Measurements from ENCODE around the gene PAXX.
"Not testable (repeated sequence)": the region's sequence is repeated elsewhere in the genome, so short reads cannot be mapped to it uniquely, and the experiment has no call there.

The PAXX gene

GRCh38 chr9:136983167-136983566, 9.1 kb upstream of the PAXX start:
- no peak for DNase-seq

DNA sequence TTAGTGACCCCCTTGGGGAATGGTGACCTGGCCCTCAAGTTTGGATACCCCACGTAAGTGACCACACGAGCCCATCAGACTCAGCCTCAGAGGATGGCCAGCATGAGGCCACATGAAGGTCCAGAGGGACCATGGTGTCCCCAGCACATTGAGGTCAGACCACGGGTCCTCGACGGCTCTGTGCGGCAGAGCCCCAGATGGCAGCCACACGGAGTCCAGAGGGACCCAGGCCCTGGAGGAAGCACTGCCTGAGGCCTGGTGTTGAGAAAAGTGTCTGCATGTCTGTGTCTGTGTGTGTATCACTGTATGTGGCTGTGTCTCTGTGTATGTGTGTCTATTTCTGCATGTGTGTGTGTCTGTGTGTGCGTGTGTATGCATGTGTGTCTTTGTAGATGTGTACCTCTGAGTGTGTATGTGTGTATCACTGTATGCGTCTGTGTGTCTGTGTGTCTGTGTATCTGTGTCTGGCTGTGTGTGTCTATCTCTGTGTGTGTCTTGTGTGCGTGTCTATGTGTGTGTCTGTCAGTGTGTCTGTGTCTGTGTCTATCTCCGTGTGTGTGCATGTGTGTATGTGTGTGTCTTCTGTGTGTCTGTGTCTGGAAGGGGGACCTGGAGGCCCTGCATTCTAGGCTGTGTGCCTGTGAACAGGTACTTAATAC, 8.4 kb upstream of the PAXX start:
- no peak for DNase-seq

DNA sequence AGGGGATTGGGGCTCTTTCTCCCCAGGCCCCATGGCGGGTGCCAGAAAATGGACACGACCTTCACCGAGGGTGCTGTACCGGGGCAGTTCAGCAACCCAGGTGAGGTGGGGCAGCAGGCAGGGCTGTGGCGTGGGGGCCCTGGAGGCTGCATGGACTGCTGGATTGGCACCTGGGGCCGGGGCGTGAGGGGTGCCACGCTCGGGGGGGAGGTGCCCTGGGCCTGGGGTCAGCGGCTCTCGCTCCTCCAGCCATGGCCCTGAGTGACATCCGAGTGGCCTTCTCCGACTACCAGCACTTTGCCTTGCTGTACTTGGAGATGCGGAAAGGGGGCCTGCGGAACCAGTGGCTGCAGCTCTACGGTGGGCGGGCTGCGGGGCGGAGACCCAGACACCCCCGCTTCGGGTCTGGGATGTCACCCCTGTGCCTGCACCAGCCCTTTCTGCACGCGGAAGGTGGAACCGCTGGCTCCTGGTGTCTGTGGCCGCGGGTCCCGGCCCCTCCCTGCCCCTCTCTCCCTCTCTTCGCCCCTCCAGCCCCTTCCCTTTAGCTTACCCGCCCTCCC, 7.7 kb upstream of the PAXX start:
- no peak for DNase-seq

- DNase-seq, result no peak
Observed at GRCh38 chr9:136985027-136985602, 7.1 kb upstream of the PAXX start.

- no peak for DNase-seq
Observed at GRCh38 chr9:136985853-136986252, 6.4 kb upstream of the PAXX start.

- no peak for DNase-seq
Observed at GRCh38 chr9:136988872-136989271, 3.4 kb upstream of the PAXX start.

- no peak for DNase-seq
Observed at GRCh38 chr9:136990242-136990911, 1.8 kb upstream of the PAXX start.

DNA sequence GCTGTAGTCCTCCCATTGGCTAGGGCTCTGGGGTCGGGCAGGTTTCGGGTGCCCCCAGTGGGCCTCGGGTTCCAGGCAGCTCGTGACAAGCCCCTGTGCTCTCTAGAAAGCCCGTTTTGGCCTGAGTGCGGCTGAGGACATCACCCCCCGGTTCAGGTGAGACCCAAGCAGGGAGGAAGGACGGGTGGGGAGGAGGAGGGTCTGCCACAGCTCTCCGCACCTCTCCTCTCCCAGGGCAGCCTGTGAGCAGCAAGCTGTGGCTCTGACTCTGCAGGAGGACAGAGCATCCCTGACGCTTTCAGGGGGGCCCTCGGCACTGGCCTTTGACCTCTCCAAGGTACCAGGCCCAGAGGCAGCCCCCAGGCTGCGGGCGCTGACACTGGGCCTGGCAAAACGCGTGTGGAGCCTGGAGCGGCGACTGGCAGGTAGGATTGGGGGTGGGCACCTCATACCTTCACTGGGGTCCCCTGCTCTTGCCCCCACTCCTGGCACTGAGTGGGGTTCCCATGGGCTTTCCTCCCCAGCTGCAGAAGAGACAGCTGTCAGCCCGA, 672 bp downstream of the PAXX start:
- no peak for DNase-seq

DNA sequence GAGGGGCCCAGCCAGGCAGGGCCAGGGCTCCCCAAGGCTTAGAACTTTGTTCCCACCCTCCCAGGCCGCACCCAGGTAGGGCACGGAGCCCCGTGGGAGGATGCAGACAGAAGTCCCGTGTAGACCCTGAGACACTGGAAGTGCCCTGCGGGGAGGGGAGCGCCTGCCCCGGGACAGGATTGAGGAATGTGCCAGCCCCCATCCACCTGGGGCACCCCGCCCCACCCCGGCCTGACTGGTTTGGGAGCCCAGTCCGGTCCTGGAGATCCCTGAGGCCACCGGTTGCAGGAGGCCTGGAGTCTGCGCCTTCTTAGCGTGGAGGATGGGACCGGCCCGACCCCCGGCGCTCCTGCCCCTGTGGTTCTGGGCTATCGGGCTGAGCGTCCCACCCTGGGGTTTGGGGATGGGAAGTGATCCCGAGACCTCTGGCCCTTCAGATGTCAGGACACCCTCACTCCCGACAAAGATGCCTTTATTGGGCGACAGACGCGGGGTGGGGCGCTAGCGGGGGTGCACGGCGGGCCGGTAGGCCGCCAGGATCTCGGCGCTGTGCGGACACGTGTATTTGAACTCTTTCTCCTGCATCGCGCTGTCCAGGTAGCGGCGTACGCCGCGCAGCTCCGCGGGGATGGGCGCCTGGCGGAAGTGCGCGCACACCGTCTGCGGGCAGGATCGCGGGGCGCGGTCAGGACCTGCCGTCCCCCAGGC, 2.1 kb downstream of the PAXX start:
- no peak for DNase-seq

- DNase-seq, result no peak
Observed at GRCh38 chr9:136994888-136995230, 2.6 kb downstream of the PAXX start.

DNA sequence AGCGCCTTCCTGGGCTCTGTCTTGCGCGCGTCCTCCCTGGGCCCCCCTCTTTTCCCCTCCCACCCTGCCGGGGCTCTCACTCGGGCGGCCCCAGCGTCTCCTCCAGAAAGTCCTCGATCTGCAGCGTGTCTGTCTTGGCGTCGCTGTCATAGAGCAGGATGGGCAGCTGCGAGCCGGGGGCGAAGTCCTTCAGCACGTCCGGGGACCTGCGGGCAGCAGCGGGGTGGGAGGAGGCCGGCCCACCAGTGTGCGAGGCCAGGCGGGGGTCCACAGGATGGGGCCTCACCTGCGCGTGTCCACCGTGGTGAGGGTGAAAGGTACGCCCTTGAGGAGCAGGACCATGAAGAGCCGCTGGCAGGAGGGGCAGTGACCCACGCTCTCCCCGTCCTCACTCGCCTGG, 3.1 kb downstream of the PAXX start:
- DNase-seq, result no peak

DNA sequence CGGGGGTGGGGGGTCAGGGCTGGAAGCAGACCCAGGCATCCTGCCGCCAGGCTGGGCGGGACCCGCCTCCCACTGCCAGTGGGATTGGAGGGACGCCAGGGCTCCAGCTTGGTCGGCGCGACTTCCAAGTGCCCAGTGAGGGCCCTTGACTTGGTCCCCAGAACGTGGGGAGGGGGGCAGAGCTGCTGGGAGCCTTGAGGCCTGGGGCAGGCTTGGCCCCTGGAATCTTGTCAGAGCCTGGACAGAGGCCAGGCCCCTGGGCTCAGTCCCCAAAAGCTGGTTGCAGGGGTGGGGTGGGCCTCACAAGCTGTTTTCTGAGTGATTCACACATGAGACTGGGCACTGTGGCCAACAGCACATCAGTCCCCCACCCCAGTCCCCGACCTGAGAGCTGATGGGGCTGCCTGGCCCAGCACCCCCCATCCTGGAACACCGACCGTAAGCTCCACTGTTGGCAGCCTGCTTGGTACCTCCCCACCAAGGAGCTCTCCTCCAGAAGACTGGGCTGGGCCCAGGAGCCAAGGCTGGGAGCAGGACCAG, 3.6 kb downstream of the PAXX start:
- no peak for DNase-seq

GRCh38 chr9:136996361-136997292, 4.4 kb downstream of the PAXX start, which contains the start of gene CLIC3:
Gene CLIC3, minus strand, starts transcription at chr9:136996568. Its CDS starts 25 bp downstream, at chr9:136996543.
- no peak for DNase-seq

DNA sequence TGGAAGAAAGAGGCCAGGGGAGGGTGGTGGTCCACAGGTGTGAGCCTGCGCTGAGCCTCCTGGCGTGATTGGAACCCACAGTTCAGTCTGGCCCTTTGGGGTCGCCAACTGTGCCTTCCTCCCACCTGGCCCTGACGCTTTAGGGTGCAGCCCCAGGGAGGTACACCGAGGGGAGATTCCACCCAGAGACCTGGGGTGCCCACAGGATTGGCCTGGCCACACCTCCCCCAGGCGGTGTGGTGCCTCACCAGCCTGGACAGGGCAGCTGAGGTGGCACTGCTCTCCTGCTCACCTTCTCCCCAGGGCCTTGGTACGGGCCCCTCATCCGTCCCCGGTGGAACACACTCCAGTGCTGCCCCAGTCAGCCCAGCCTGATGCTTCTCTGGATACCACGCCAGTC, 5.1 kb downstream of the PAXX start:
- no peak for DNase-seq

DNA sequence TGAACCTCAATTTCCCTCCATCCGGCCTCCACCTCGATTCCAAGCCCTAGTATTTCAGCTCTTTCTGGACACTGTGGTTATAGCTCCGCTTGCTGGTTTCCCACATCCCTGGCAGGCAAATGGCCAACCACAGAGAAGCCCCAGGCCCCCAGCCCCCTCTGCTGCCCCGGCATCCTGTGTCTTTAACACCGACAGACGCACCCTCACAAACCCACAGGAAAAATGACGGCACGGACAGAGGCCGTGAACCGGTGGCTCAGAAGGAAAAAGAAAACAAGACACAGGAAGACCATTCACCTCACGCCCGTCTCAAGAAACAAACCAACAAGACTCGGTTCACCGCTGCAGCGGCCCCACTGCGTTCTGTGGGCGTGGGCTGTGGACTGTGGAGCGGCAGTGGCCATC, 5.6 kb downstream of the PAXX start:
- no peak for DNase-seq

- DNase-seq, result no peak
Observed at GRCh38 chr9:137000177-137000930, 8.1 kb downstream of the PAXX start.

- no peak for DNase-seq
Observed at GRCh38 chr9:137001857-137002645, 9.8 kb downstream of the PAXX start.

DNA sequence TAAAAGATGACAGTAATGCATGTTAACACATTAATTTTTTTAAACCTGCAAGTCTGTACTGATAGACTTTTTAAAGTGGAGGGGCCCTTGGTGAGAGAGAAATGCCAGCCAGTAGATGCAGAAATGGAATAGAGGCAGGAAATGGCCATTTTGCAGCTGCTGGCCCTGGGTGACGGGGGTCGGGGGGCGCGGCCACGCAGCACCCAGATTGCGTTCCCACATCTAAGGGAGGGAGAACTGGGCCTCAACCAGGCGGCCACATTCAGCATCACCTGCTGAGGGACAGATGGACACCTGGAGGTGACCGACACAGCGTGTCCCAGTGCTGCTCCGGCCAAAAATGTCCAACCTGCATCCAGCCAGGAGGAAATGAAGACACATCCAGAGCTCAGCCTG, 10.4 kb downstream of the PAXX start:
- no peak for DNase-seq

DNA sequence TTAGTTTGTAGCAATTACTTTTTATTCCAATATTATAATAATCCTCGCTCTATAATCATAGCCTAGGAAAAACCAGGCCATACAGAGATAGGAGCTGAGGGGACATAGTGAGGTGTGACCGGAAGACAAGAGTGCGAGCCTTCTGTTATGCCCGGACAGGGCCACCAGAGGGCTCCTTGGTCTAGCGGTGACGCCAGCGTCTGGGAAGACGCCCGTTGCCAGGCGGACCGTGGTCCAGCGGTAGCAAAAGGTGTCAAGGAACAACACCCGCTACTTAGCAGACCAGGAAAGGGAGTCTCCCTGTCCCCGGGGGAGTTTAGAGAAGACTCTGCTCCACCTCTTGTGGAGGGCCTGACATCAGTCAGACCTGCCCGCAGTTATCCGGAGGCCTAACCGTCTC, 12.1 kb downstream of the PAXX start:
- not testable (repeated sequence) for DNase-seq
